Stimulated activated CD4-positive, alpha-beta T cell treated with anti-CD3 and anti-CD28 coated beads, Interleukin-1b, Interleukin-23, amount 100 ng/mL, for 48 hours (primary cell): Measurements from ENCODE around the gene CFAP77.

ENCODE experiments used
- DNase-seq: peaks from one replicate; pipeline ENCODE4 v3.0.0-alpha.2; 2020

CFAP77 gene

DNA sequence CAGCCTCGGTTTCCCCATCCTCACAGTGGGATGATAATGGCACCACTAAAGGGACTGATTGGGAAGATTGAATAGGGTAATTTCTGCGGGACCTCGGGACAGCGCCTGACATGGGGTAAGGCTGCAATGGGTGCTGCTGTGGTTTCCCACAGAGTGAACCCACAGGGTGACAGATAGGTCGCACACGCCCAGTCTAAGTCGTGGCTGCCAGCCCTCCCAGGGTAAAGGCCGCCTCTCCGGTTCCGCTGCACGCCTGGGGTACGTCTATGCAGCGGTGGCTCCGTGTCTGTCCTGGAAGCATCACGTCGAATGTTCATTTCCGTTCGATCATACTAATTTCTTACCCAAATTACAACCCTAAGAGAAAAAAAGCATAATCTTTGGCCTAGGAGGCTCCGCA, 631 bp downstream of the CFAP77 start:
- DNase-seq: no peak

- peak; percentile 68 for DNase-seq
Observed at GRCh38 chr9:132411091-132411508, 1.1 kb downstream of the CFAP77 start.

DNA sequence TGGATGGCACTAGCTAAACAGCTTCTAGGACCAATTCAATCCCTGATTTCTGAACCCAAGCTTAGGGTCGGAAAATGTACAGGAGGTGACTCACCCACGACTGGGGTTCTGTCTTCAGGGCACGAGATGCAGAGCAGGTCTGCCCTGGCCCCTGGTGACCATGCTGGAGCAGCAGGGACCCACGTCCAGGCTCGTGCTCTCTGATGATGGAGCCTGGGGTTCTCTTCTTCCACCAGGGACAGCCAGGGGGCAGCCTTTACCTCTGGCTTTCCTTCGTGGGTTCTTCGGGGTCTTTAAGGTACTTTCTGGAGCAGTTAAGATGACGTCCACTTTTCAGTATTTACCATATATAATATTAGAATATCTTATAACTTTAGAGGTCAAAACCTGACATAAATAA, 2.1 kb downstream of the CFAP77 start:
- DNase-seq: peak; percentile 19

- DNase-seq: no peak
Observed at GRCh38 chr9:132413926-132414325, 3.9 kb downstream of the CFAP77 start.

- no peak for DNase-seq
Observed at GRCh38 chr9:132414731-132415130, 4.7 kb downstream of the CFAP77 start.

DNA sequence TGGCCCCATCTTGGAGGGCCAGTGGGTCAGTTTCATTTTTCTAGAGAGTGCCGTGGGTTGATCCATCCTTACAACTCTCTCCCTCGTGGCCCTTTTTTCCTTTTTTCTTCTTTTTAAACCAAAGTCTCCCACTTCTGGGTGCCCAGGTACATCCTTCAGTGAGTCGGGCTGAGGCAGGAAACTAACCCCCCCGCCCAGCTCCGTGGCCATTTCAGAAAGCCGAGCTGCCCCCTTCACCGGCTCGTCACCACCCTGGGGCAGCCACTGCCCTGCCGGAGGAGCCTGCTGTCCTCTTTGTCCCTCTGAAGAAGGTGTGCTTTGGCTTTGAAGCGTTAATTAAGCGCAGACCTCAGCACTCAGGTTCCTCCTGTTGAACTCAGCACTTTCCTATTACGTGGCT, 5.2 kb downstream of the CFAP77 start:
- no peak for DNase-seq

- no peak for DNase-seq
Observed at GRCh38 chr9:132418726-132419363, 8.8 kb downstream of the CFAP77 start.

GRCh38 chr9:132422574-132422973, 12.6 kb downstream of the CFAP77 start:
- DNase-seq: no peak

GRCh38 chr9:132423503-132423902, 13.5 kb downstream of the CFAP77 start:
- DNase-seq: no peak

- DNase-seq: no peak
Observed at GRCh38 chr9:132424857-132425674, 15.1 kb downstream of the CFAP77 start.

- DNase-seq: no peak
Observed at GRCh38 chr9:132425675-132426062, 15.7 kb downstream of the CFAP77 start.

DNA sequence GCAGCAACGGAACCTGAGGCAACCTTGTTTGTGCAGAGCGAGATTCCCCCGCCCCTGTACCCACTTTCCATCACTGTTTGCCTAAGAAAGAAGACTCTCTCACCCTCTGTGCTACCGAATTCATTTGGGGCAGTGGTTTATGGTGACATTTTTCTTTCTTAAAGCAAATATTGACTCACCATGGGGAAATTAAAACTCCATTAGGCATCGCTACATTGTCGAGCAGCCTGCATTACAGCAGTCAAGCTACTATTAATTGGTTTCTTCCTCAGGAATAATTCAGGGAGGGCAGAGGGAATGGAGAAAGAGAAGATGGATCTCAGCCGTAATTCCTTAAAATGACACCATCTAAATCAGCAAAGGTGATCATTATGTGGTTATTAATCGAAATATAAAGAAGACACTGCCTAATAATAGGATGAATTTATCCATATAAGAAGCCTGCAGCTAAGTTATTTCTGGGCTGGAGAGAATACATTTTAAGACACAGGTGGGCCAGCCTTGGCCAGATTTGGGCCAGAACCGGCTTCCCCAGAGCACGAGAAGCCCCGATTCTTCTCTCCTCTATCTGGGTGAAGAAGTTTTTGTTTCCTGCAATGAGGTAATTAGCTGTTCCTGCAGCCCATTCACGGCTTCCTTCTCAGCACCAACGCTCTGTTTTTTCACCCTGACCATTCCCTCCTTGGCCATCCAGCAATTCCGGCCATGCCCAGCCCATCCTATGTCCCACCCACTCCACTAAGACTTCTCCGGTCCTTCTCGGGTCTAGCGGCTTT, 16.8 kb downstream of the CFAP77 start:
- DNase-seq: no peak

- no peak for DNase-seq
Observed at GRCh38 chr9:132430998-132431397, 21.0 kb downstream of the CFAP77 start.

GRCh38 chr9:132434881-132435280, 24.9 kb downstream of the CFAP77 start:
- DNase-seq: no peak

DNA sequence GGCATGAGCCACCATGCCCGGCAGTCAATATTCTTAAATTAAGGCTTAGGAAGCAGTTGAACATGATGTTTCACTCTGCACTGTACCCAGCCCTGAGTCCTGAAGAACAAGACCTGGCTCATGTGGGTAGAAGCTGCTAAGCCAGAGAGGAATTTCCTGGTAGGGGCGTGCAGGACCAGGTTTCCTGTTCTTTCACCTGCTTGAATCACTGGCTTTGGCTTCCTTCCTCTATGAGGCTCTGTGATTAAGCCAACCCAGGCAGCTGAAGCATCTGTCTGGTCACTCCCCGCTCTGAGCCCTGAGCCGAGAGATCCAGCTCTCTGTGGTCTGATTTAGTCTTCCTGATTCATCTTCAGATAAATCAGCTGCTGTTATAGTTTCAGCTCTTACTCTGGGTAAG, 29.1 kb downstream of the CFAP77 start:
- DNase-seq: no peak

DNA sequence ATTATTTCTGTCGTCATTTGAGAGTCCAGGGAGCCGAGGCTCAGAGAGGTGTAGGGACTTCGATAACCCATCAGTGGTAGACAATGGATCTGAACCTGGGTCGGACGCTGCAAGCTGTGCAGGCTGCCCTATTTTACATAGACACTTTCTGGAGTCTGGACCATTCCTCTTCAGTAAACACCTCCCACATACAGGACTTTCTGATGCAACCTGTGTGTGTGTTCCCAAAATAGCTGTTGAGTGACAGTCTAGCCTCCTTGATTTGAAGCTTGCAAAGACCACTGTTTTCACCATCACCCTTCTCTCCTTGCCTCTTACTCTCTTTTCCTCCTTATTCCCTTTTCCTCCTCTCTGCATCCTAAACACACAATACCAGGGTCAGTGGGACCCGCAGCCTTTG, 30.7 kb downstream of the CFAP77 start:
- DNase-seq: no peak

- DNase-seq: no peak
Observed at GRCh38 chr9:132441404-132441803, 31.4 kb downstream of the CFAP77 start.

- DNase-seq: no peak
Observed at GRCh38 chr9:132443951-132444607, 34.1 kb downstream of the CFAP77 start.

- DNase-seq: no peak
Observed at GRCh38 chr9:132446887-132447286, 36.9 kb downstream of the CFAP77 start.

GRCh38 chr9:132447346-132447745, 37.3 kb downstream of the CFAP77 start:
- DNase-seq: no peak

DNA sequence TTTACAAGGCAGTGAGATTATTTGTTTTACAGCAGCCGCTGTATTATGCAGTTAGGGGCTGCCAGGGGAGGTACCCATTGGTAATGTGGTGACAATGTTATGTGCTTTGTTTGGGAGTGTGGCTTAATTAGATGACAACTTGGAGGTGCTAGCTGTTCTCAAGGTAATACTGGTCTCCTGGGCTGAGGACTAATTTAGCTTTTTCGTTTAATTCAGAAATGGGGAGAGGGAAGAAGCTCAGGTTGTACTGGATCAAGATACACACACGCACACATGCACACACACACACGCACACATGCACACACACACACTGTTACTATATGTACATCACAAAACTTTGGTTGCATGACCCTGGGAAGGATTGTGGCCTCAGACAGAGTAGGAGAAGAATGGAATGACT, 37.9 kb downstream of the CFAP77 start:
- DNase-seq: no peak

- DNase-seq: peak; percentile 26
Observed at GRCh38 chr9:132451276-132451675, 41.3 kb downstream of the CFAP77 start.

DNA sequence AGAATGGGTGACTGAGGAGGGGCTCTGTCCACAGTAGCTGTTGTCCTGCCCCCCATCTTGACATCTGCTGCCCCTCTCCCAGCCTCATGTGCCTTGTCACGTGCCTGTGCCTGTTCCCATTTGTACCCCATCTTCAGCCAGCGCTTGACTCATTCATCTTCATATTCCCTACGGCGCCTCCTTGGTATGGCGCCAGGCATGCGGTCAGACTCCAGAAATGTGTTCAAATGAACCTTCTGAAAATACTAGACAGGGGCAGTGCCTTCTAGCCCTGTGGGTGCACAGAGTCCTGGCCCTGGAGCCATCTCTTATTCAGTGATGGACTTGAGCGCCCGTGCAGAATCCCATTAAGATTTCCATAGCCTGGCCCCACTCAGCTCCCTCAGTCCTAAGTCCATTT, 46.2 kb downstream of the CFAP77 start:
- no peak for DNase-seq
